SK-N-MC (cell line): ENCODE data around the gene OR2AT4.

ENCODE experiments used
- EZH2 ChIP-seq: fragments of 200-600 bp; sonication (generic); IDR thresholded peaks from one replicate; pipeline ENCODE4 v1.6.1; 2017; ENCODE audit warnings: antibody characterized with exemption
- POLR2AphosphoS5 ChIP-seq: IDR thresholded peaks from 2 replicates; pipeline ENCODE4 v1.6.1; 2012; ENCODE audit warnings: mild to moderate bottlenecking, low read depth, low read length, borderline replicate concordance

GRCh38 chr11:75144716-75145014, 48.0 kb upstream of the OR2AT4 start:
- TF ChIP-seq POLR2AphosphoS5, result no peak
- no peak for TF ChIP-seq EZH2
